T-helper 1 cell treated with Interleukin-12 subunit alpha and Interleukin-12 subunit beta and Interleukin-4 antibody, amounts not matched to agents 30 ng/mL and 1 ng/mL, for 36 hours (primary cell): Measurements from ENCODE around the gene APELA. TPM values are rescaled to one million over a fixed set of nuclear protein-coding genes. Genes with fewer than 3 reads are reported as not detected.
"Not testable (repeated sequence)": the region's sequence is repeated elsewhere in the genome, so short reads cannot be mapped to it uniquely, and the experiment has no call there.

Source experiments
- intact Hi-C: fragments of 100-400 bp; cut with micrococcal nuclease; formaldehyde crosslinking; loops from one replicate; pipeline ENCODE4 v1.15.1; 2024
- total RNA-seq: library from RNA; stranded (reverse); gene quantifications from 2 replicates; pipeline ENCODE4 v1.2.3, GENCODE V29; 2022

The APELA gene, protein sequence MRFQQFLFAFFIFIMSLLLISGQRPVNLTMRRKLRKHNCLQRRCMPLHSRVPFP
- total RNA-seq, result not detected in 2 replicates

DNA sequence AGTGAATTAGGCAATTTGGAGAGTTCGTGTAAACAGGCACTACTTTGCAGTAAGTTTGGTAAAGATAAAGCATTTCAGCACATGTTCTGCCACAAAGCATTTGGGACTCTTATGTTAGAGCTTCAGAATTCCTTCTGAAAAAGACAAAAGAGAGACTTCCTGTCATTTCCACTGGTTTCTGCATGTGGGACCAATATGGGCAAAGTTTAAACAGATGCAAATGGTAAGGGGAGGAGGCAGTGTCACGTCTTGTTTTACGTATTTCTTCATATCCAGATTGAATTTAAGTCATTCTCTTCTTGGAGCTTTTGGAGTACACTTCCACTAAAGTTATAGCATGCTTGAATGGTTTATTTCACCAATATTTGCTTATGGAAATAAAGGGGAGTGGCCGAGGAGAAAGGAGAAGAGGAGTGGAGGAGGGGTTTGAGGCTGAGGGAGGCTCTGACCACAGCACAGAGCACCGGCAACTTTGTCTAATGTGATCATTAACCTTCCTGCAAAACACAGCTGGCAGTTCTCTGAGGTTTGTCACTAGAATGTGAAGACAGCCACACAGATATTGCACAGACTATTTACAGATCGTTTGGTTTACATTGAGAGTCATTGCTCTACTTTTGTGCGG is at the start of gene APELA:
TSS of gene APELA (plus strand) at position 479 of the 625 bp plus-strand sequence. CDS start 154 bp downstream, outside the sequence.
- intact Hi-C loops, result no loop called here

DNA sequence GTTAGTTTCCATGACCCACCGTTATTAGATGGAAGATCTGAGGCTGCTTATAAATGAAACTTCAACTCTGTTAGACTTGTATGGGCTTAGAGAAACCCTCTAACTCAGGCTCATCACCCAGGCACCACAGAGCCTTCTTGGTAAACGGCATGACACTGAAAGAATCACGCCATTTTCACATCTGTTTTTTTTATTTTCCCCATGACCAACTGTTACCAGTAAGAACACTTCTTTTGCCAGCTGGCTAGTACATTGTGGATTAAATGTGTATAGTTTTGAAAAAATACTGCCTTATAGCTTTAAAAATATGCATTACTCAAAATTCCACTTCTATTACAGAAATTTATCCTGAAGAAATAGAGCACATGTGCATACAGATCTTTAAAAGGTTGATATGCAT is 48.0 kb upstream of the APELA start:
- intact Hi-C loops, result no loop called here

DNA sequence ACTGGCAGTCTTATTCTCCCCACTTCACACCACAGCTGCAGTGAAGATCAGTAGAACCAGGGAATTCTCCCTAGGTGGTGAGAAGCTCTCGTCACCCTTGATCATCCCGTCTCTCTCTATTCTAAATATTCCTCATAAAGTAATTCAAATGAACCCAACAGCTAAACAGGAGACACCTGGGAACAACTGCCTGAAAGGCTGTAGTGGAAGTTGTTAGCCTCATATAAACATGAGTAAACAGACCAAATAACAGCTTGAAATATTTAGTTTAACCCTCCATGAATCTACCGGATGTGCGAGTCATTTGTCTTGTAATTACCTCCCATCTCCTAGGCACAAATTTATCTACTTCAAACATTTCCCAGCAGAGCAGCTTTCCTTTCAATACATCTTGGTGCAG is 30.4 kb upstream of the APELA start:
- intact Hi-C loops, result no loop called here

DNA sequence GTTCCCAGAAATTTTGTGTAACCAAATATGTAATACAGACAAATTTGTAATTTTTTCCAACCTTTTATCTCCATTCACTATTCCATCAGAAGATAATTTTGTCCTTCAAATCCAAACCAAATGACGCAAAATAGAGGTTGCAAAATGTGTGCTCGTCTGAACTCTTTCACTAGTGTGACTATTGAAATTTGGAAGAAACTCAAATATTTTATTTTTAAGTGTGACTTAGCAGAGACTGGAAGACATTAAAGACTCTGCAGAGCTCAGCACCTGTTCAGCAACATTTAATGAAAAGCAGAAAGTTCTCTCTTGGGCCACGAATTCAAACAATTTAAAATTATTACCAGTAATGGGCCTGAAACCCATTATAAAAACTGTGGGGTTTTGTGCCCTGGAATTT is 30.0 kb upstream of the APELA start:
- intact Hi-C loops, result no loop called here

DNA sequence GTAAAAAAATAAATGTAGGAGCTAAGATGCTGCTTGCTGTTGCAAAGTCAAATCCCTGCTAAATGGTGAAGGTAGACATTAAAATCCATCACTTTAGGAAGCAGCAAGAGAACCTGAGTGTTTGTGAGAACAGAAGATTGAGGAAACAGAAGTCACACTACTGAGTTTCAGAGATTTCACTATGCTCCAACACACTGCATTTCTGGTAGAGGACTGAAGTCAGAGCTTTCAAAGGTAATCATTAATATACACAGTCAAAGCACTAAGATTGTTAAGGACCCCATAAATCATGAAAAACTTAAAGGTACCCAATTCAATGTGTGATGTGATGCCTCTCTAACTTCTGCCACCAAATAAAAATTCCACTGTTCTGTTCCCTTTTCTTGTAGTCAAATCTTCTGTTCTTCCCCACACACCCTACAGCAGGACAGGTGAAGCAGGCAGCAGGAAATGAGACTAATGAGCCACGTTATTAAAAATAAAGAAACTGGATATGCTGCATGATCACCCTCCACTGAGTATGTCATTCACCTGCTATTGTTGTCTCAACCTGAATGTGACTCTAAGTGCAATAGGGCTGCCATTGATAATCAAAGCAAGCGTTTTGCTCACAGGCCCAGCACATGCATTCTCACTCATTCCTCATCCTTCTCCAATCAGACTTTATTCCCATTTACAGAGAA is 28.9 kb upstream of the APELA start:
- intact Hi-C loops, result no loop called here

DNA sequence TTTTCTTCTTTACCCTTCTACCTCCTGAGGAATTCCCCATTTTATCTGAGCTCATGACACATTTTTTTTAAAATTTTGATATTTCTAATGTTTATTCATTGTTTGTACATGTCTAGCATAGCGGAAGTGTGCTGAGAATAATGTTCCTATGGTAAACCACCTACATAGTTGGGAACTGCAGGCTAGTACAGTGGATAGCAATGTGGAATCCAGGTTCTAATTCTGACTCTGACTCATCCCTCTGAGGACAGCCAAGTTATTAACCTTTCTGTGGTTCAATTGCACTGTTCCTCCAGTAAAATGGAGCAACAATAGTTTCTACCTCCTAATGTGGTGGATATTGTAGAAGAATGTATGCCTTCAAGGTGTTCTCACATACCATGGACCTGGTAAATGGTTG is 20.6 kb upstream of the APELA start:
- intact Hi-C loops, result no loop called here

DNA sequence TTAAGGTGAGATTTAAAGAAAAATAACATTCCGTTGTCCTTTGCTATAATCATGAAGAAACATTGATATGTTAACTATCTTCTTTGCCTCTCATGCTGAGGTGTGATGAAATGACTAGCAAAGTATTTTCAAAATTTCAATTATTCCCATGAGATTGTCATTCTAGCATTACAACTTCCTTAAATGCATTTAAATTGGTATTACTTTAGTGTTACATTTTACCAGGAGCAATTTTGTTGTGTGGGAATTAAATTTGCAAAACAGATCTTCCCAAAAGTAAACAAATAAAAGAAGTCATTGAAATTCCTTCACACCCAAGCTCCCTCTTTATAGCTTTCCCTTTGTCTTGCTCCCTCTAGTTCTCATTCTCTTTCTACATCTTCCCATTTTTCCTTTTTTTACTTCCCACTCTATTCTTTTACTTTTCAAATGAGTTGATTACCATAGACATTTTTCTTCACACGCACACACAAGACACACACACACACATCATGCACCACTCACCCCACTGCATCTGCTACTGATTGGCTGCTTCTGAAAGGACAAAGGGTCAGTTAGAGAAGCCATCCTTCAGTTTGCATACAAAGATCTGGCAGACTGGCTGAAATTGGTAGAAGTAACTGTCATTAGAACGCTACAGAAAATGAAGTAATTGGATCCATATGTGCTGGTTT is 10.0 kb upstream of the APELA start:
- intact Hi-C loops, result no loop called here

DNA sequence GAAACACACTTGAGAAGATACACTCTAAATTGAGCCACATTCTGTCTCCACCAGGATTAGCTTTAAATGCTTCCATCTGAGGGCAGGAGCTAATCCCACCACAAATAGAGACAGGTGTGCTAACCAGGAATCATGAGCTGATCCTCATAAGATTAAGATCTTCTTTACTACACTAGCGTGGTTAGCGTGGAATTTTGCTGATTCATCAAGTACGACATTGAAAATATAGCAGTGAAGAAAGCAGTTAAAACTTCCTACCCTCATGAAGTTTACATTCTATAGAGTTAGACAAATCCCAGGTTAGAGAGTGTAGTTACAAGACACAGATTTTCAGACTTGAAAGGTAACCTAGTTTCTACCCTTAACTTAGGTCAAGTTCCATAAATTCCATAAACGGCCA is 5.3 kb upstream of the APELA start:
- intact Hi-C loops, result no loop called here

DNA sequence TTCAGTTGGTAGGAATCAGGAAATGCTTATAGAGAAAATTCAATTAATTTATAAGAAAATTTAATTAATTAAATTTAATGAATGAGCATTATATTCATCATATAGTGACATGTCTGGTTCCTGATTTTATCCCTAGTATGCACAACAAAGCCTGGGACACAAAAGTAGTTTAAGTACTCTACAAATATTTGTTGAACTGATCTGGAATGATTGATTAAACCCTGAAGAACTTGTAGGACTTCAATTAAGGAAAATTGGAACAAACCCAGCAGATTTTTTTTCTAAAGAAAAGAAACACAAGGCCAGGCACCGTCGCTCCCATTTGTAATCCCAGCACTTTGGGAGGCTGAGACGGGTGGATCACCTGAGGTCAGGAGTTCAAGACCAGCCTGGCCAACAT is 4.5 kb upstream of the APELA start:
- intact Hi-C loops, result no loop called here

DNA sequence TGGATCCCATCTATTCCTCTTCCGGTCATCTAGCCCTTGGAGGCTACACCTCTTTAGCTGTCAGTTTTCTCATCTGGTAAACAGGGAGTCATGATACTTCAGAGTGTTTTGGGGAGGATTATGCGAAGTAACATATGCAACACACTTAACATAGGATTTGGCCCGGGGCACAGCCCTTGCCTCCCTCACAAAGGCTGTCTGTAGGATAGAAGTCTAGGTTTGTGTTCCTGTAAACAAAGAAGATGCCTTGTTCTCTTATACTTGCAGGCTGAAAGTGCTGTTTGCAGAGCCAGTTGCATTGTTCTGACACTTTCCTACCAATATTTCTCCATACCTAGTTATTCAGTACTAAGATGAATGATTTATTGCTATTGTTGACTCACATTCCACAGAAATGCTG is 2.2 kb upstream of the APELA start:
- intact Hi-C loops, result no loop called here

DNA sequence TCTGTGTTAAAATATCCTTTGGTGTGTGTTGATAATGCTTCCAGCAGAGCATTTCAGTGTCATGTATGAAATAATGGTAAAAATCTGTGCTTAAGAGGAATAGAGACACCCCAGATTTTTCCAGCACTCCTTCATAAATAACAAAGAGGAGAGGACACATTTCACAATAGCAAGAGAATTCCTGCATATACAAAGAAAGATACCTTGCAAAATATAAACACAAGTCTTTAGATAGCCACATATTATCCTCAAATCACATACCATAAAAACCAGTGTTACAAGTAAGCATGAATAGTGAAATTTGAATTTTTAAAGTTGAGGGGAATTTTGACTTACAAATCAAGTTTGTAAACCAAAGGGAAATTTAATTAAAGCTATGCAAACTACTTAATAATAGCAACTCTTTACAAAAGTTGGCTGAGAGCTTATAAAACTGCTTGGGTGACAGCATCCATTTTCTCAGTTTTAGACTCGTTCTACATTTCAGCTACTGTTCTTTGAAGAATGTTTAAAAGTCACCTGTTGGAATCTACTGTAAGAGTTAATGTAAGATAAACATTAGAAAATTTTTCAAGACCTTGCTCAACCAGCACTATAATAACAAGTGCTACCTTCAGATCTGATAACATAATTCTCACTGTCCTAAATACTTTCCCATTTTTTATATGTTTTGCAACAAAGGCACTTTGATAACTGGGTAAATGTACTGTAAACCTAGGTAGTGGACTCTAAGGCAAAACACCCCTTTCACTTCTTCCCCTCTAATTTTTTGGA is 3.7 kb downstream of the APELA start:
- intact Hi-C loops, result no loop called here

DNA sequence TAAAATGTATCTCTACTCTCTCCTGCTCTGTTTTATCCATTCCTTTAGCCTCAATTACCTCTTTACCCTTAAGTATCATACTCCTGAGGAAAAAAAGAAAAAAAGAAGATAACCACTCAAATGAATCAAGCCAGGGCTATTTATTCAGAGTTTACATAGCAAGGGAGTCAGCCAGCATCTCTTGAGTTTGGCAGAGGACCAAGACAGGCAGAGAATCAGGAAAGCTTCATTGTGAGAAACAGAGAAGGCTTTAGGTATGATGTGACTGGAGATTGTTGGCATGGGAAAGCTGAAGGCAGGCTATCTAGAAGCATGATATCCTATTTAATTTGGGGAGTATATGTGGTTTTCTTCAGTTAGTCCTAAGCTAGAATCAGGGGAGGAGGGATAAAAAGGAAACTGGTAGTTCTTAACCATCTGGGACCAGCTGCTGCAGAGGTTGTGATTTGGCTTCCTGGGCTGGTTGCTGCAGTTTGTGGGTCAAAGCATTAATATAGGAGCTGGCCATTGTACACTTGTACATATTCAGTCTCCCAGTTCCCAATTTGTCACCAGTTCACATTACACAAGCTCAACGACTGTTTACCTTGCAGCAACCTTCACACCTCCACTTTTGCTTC is 11.2 kb downstream of the APELA start:
- intact Hi-C loops, result no loop called here

DNA sequence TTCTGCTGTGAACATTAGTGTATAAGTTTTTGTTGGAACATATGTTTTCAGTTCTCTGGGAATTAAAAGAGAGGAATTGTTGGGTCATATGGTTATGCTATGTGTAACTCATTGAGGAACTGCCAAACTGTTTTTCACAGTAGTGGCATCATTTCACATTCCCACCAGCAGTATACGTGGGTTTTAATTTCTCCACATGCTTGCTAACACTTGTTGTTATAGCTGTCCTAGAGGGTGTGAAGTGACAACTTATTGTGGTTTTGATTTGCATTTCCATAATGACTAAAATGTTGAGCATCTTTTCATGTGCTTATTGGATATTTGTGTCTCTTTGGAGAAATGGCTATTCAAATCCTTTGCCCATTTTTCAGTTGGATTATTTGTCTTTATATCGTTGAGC is 13.7 kb downstream of the APELA start:
- intact Hi-C loops, result no loop called here

DNA sequence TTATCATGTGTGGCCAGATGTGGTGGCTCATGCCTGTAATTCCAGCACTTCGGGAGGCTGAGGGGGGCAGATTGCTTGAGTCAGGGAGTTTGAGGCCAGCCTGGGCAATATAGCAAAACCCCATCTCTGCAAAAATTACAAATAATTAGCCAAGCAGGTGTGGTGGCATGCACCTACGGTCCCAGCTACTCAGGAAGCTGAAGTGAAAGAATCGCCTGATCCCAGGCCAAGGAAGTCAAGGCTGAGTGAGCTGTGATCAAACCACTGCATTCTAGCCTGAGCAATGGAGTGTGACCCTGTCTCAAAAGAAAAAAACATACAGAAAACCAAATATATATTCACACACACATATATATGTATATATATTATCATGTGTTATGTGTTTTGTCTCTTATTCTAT is 15.0 kb downstream of the APELA start:
- intact Hi-C loops, result no loop called here

DNA sequence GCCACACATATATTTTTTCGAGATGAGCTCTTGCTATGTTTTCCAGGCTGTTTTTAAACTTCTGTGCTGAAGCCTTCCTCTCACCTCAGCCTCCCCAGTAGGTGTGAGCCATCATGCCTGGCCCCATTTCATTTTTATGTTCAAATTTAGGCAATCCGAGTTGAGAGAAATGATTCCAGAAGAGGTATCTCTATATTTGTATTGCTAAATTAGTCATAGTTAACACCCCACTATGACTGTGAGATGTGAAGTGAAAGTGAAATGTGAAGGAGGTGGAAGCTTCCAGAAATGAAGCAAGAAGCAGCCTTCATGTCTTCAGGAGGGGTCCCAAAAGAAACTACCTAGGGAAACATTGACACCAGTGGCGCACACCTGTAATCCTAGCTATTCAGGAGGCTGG is 17.7 kb downstream of the APELA start:
- intact Hi-C loops, result no loop called here

DNA sequence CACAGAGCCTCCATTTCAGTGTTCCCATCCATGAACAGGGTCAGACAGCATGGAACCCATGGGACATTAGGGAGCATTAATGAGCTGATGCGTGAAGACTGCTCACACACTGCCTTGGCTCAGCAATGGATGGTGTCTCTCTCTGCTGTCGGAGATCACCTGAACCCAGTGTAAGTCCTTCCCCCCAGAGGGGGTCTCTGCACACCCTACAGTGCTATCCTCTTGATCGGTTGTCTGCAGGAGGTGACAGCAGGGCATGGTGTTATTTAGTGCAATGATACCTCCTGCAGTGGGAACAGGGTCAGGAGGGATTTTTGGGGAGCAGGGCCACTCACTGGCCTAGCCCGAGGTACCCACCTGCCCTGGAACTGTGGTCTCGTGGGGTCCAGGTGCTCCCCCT is 25.6 kb downstream of the APELA start:
- intact Hi-C loops, result no loop called here

DNA sequence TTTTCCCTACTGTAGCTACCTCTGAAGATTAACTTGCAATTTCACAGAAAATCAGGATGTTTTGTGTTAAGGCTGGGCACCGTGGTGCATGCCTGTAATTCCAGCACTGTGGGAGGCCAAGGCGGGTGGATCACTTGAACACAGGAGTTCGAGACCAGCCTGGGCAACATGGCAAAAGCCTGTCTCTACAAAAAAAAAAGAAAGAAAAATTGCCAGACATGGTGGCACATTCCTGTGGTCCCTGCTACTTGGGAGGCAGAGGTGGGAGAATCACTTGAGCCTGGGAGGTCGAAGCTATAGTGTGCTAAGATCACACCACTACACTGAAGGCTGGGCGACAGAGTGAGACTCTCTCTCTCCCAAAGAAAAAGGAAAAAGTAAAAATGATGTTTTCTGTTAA is 27.4 kb downstream of the APELA start:
- intact Hi-C loops, result no loop called here

DNA sequence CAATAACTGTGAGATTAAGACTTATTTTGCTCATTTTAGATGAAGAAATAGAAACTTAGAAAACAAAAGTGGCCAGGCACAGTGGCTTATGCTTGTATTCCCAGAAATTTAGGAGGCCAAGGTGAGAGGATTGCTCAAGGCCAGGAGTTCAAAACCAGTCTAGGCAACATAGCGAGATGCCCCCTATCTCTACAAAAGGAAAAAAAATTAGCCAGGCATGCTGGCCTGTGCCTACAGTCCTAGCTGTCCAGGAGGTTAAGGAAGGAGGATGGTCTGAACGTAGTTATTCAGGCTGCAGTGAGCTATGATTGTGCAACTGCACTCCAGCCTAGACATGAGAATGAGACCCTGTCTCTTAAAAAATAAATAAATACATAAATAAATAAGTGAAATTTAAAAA is 28.0 kb downstream of the APELA start:
- intact Hi-C loops, result no loop called here

DNA sequence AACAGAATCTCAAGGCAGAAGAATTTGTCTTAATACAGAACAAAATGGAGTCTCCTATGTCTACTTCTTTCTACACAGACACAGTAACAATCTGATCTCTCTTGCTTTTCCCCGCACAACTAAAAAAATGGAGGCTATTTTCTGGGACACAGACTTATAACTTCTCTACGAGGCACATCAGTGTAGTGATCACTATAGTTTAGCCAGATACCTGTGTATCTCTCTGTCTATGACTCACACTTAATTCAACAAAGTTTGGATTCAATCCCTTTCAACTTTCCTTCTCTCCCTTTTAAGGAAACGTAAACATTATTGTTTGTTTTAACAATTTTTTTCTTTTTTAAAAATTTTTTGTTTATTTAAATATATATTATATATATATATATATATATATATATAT is 29.4 kb downstream of the APELA start:
- intact Hi-C loops, result no loop called here

DNA sequence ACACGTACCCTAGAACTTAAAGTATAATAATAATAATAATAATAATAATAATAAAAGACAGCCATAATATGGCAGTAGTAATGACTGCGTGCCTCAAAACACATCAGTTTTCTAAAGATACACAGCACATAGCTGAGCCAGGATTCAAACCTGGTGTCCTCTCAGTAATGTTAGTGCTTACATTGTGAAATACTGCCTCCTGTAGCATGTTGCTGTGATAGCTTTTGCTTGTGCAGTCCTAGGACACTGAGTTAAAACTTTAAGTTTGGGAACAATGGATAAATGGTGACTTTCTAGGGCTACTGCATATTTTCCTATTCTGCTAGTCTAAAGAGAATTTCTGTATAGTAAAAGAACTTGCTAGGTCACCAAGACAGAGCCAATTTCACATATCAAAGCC is 36.5 kb downstream of the APELA start:
- intact Hi-C loops, result not testable (repeated sequence)

DNA sequence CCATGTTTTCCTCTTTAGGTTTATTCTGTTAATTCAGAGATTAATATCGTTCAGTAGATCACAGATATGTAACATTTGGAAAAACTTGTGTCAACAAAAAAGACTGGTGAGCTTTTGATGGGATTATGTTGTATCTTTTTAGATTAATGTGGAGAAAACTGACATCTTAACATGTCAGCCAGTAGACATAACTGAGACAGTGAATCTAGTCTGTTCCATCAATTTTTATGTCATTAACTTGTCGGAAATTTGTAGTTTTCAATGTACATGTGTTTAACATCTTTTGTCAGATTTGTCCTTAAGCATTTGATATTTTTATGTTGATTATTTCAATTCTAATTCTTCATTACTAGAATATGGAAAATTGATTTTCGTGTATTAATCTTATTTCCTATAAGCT is 42.0 kb downstream of the APELA start:
- intact Hi-C loops, result no loop called here
